ENCODE data around the gene C20orf144. TPM values are rescaled to one million over a fixed set of nuclear protein-coding genes. Genes with fewer than 3 reads are reported as not detected.

The C20orf144 gene
- total RNA-seq, 1 experiment from 2014 or later: not detected

- POLR2A ChIA-PET (ENCODE audit: unreplicated experiment): interaction anchor here (0.6 to 1.4 kb wide), 6 partner anchors 55 to 274 kb away, joined by 4 to 12 read pairs (median 8); partner anchors contain the start of genes CBFA2T2 and SNTA1
- Histone ChIP-seq H3K27me3 (ENCODE audit: low read length) (no peaks in the 10 kb centered on the region), H2AFZ (ENCODE audit: low read length) (0 out of 2 replicates have a peak overlapping the region, but pooled peaks have one; percentile 3), H3K4me2 (ENCODE audit: low read length) (peak overlapping the region; percentile 79), H3K9me2 (replicated peaks; ENCODE audit: low read length) (no peaks in the 10 kb centered on the region), H3K36me3 (ENCODE audit: low read depth, low read length) (peaks cover 15% of the 10 kb centered on the region), H3F3A (ENCODE audit: low read length, unreplicated experiment) (no peaks in the 10 kb centered on the region), H3K27ac (ENCODE audit: low read length) (peak overlapping the region; percentile 58), H3K9ac (ENCODE audit: low read length) (no peak overlapping the region), H3K79me2 (ENCODE audit: low read length) (no peaks in the 10 kb centered on the region), H3K4me1 (ENCODE audit: insufficient read depth, low read length) (peaks cover 32% of the 10 kb centered on the region), H3K4me3 (ENCODE audit: low read length) (peak overlapping the region; percentile 36; the same call in 1 of the 2 replicates), H4K20me1 (ENCODE audit: low read length) (no peaks in the 10 kb centered on the region), H3K9me3 (ENCODE audit: low read length) (no peaks in the 10 kb centered on the region)
- TF ChIP-seq EZH2phosphoT487 (IDR thresholded peaks at IDR 0.05; ENCODE audit: borderline replicate concordance, low read length) (no peak), EZH2 (IDR thresholded peaks at IDR 0.05; ENCODE audit: low read length, unreplicated experiment) (no peak)
- TF ChIP-seq, protein P1, sequence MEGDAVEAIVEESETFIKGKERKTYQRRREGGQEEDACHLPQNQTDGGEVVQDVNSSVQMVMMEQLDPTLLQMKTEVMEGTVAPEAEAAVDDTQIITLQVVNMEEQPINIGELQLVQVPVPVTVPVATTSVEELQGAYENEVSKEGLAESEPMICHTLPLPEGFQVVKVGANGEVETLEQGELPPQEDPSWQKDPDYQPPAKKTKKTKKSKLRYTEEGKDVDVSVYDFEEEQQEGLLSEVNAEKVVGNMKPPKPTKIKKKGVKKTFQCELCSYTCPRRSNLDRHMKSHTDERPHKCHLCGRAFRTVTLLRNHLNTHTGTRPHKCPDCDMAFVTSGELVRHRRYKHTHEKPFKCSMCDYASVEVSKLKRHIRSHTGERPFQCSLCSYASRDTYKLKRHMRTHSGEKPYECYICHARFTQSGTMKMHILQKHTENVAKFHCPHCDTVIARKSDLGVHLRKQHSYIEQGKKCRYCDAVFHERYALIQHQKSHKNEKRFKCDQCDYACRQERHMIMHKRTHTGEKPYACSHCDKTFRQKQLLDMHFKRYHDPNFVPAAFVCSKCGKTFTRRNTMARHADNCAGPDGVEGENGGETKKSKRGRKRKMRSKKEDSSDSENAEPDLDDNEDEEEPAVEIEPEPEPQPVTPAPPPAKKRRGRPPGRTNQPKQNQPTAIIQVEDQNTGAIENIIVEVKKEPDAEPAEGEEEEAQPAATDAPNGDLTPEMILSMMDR (conservative IDR thresholded peaks at IDR 0.05; ENCODE audit: low read depth, low read length): no peak
- ATAC-seq (peak; percentile 90), DNase-seq (peak; percentile 85)
- BruUV-seq (replicated peaks): no TSS peak
- intact Hi-C loops (cut with micrococcal nuclease): loop anchor here (5.0 kb wide), 2 partner anchors 85 to 130 kb away; no protein-coding TSS in a partner anchor
- CTCF ChIA-PET: interaction anchor here (0.6 to 1.5 kb wide), 2 partner anchors 20 to 93 kb away, joined by 3 to 12 read pairs; no protein-coding TSS in a partner anchor
Observed at GRCh38 chr20:33647603-33648395, 14.3 kb upstream of the C20orf144 start.

DNA sequence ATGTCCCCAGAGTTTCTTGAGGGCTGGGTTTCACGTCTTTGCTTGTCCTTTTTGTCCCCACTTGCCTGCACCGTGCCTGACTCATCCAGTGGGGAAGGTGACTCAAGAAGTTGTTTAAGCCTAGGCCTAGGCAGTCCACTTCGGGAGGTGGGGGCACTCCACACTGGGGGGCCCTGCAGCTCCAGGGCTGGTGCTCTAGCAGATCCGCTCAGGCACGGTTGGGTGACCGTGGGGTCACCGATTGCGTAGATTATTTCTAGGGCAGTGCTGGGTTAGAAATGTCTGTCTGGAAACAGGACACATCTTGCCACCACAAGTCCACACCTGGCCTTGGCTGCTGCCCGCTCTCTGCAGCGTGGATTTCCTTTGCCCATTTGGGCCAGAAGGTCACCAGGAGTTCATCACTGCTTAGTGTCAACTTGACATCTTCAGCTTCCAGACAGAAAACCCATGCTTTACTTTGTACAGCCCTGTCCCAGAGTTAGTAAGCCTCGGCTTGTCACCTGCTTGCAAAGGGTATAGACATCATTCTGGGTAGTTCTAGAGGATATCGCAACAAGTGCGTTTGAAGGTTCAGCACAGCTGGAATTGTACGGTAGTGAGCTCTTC, 13.6 kb upstream of the C20orf144 start:
- H2AFZ ChIP-seq (ENCODE audit: low read length): 0 out of 2 replicates have a peak overlapping the region, but pooled peaks have one; percentile 3
- H3K36me3 ChIP-seq (ENCODE audit: low read depth, low read length): peaks cover 15% of the 10 kb centered on the region
- intact Hi-C loops (cut with micrococcal nuclease): loop anchor here (5.0 kb wide), 2 partner anchors 86 to 131 kb away; no protein-coding TSS in a partner anchor
- H3K27me3 ChIP-seq (ENCODE audit: low read length): no peaks in the 10 kb centered on the region
- TF ChIP-seq EZH2phosphoT487 (IDR thresholded peaks at IDR 0.05; ENCODE audit: borderline replicate concordance, low read length) (no peak), EZH2 (IDR thresholded peaks at IDR 0.05; ENCODE audit: low read length, unreplicated experiment) (no peak)
- TF ChIP-seq, protein P1 (conservative IDR thresholded peaks at IDR 0.05; ENCODE audit: low read depth, low read length): no peak
- no TSS peak for BruUV-seq (replicated peaks)
- H4K20me1 ChIP-seq (ENCODE audit: low read length): no peaks in the 10 kb centered on the region
- ATAC-seq (peak; percentile 40), DNase-seq (peak; percentile 48)
- ChIA-PET CTCF (interaction anchor here (1.5 kb wide), 1 partner anchor 94 kb away, joined by 12 read pairs; no protein-coding TSS in a partner anchor), POLR2A (ENCODE audit: unreplicated experiment) (interaction anchor here (1.0 to 1.4 kb wide), 2 partner anchors 126 to 159 kb away, joined by 6 to 11 read pairs; partner anchors contain the start of gene CBFA2T2)
- H3K4me2 ChIP-seq (ENCODE audit: low read length): peak overlapping the region; percentile 79
- no peaks in the 10 kb centered on the region for H3K9me2 ChIP-seq (replicated peaks; ENCODE audit: low read length)
- H3K9ac ChIP-seq (ENCODE audit: low read length): no peak overlapping the region
- no peaks in the 10 kb centered on the region for H3F3A ChIP-seq (ENCODE audit: low read length, unreplicated experiment)
- peak overlapping the region; percentile 58 for H3K27ac ChIP-seq (ENCODE audit: low read length)
- H3K4me3 ChIP-seq (ENCODE audit: low read length): peak overlapping the region; percentile 36; the same call in 1 of the 2 replicates
- peaks cover 34% of the 10 kb centered on the region for H3K4me1 ChIP-seq (ENCODE audit: insufficient read depth, low read length)
- H3K9me3 ChIP-seq (ENCODE audit: low read length): no peaks in the 10 kb centered on the region
- no peaks in the 10 kb centered on the region for H3K79me2 ChIP-seq (ENCODE audit: low read length)

Data from PC-3 (cell line).